GM08714 (cell line): ENCODE data around the gene PRSS35.

ENCODE experiments used
- H3K4me3 ChIP-seq: fragments of 200-500 bp; sonication (Bioruptor generic); 2 replicates; pipeline ENCODE4 v1.5.1; 2014; ENCODE audit warnings: mild to moderate bottlenecking, low read length, inconsistent platforms
- ZNF274 ChIP-seq: IDR thresholded peaks from 2 replicates; pipeline ENCODE4 v1.6.1; 2012; ENCODE audit warnings: mild to moderate bottlenecking, low read depth, low read length

PRSS35 gene

DNA sequence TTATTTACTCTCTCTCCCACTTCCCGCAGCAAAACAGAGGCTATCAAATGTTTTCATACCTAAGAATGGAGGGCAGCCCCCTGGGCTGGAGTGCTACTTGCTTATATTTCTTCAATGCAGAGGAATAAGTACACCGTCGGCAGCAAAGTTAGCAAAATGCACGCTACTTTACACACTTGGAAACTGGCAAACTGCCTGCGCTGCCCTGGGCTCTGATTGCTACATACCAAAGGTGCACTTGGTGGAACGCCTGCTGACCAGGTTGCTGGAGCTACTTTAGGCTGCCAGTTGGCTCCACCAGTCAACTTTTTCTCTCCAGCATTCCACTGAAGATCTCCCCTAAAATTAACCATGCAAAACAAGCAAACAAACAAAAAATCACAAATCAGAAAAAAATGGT is 62.4 kb downstream of the PRSS35 start:
- H3K4me3 ChIP-seq, result no peak overlapping the region
- no peak for TF ChIP-seq ZNF274
